K562 (cell line): ENCODE results near the gene SP4. TPM values are rescaled to one million over a fixed set of nuclear protein-coding genes. Genes with fewer than 3 reads are reported as not detected.

Experiments used
- ARHGAP35 ChIP-seq: fragments of 450-650 bp; IDR thresholded peaks from 2 replicates; pipeline ENCODE4 v1.6.1; 2018; ENCODE audit not compliant: partially characterized antibody
- CHCHD3 ChIP-seq: fragments of 250-450 bp; sonication (Bioruptor Pico); IDR thresholded peaks from 2 replicates; pipeline ENCODE4 v2.1.2; 2022; ENCODE audit warnings: mild to moderate bottlenecking
- HOXB6 ChIP-seq: fragments of 250-450 bp; sonication (Bioruptor Pico); IDR thresholded peaks from 2 replicates; pipeline ENCODE4 v1.5.1; 2022; ENCODE audit warnings: mild to moderate bottlenecking, borderline replicate concordance
- JUNB ChIP-seq: fragments of 450-650 bp; formaldehyde crosslinking; conservative IDR thresholded peaks from 2 replicates; pipeline ENCODE4 v1.4.0; 2020; ENCODE audit warnings: mild to moderate bottlenecking
- KDM5B ChIP-seq: fragments of 200-600 bp; sonication (generic); IDR thresholded peaks from 2 replicates; pipeline ENCODE4 v1.6.1; 2012; ENCODE audit warnings: low read depth, mild to moderate bottlenecking, moderate library complexity, low read length, control low read depth, inconsistent platforms; ENCODE audit not compliant: insufficient replicate concordance
- ZBTB40 ChIP-seq, 2 experiments: fragments of 450-650 bp in 1 of 2; sonication (generic) in 1 of 2; formaldehyde crosslinking in 1 of 2; IDR thresholded peaks; 2 replicates each; pipeline versions ENCODE4 v1.7.1 to v1.9.0; 2016 to 2022; ENCODE audit warnings: inconsistent platforms in 1 of 2, mild to moderate bottlenecking in 1 of 2, missing genetic modification reagents in 1 of 2
- polyA plus RNA-seq, 8 experiments: library from polyadenylated mRNA; depleted of rRNA in 4 of 8; stranded (reverse) in 5 of 8; unstranded in 3 of 8; fragments of >200 nt; fragmentation: Nextera tagmentation in 2 of 8; fragmentation: Illumina TruSeq in 1 of 8; extraction: Ambion mirVana in 2 of 8; extraction: Trizol in 1 of 8; gene quantifications; 2 replicates each; pipeline versions ENCODE4 v1.2.1 to v1.2.3, GENCODE V29; 2011 to 2014; ENCODE audit warnings: inconsistent platforms in 1 of 8, missing spikeins in 1 of 8
- total RNA-seq, 7 experiments: library from RNA; depleted of rRNA in 6 of 7; stranded (reverse); fragments of >200 nt in 6 of 7; fragmentation: Illumina TruSeq in 2 of 7; extraction: Trizol in 2 of 7; gene quantifications; 2 replicates each; pipeline versions ENCODE4 v1.2.1 to v1.2.3, GENCODE V29; 2011 to 2021; ENCODE audit warnings: low replicate concordance in 1 of 7
- TF ChIP-seq, protein P1 (sequence below): fragments of 450-650 bp; IDR thresholded peaks from 2 replicates; pipeline ENCODE4 v1.6.1; 2018; ENCODE audit warnings: mild to moderate bottlenecking, low read depth; ENCODE audit not compliant: partially characterized antibody
- TF ChIP-seq, protein P2 (sequence below): IDR thresholded peaks from 2 replicates; pipeline ENCODE4 v1.6.1; 2011; ENCODE audit warnings: borderline replicate concordance, low read depth, mild to moderate bottlenecking, moderate library complexity, low read length; ENCODE audit not compliant: insufficient read depth, poor library complexity, severe bottlenecking
- TF ChIP-seq, protein P3 (sequence below): fragments of 450-650 bp; IDR thresholded peaks from 2 replicates; pipeline ENCODE4 v1.6.1; 2016

SP4 gene
- total and polyA plus RNA-seq, 9 of the 15 experiments (the other 6 are each of a cell fraction or from before 2014, with no cell fraction given) = 2.4 to 9.4 (median 4.5) TPM

DNA sequence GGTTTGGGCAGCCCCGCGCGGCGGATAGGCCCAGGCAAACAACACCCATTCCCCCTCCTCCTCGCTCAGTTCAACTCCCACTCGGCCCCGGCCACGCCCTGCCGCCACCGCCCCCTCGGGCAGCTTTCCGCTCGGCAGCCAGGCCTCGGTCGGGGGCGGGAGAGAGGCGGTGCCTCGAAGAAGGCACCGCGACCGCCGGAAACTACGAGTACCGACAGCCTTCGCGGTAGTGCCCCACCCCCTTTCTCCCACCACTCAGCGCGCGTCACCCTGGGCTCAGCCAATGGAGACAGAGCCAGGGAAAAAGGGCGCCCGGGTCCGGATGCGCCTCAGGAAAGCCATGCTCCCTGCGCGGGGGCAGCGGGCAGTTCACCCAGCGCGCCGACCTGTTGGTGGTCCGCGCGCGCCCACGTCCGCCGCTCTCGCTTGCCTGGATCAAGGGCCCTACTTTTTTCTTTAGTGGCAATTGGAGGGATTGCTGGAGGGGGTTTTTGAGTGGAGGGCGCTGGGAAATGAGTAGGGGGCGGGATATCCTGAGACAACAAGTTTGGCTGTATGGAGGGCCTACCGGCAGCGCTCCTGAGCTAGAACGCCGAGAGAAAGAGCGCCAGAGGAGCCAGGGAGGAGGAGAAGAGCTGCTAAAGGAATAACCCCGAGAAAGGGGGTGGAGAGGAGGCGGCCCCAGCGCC lies 557 bp upstream of the SP4 start (continued):
- TF ChIP-seq, protein P1, sequence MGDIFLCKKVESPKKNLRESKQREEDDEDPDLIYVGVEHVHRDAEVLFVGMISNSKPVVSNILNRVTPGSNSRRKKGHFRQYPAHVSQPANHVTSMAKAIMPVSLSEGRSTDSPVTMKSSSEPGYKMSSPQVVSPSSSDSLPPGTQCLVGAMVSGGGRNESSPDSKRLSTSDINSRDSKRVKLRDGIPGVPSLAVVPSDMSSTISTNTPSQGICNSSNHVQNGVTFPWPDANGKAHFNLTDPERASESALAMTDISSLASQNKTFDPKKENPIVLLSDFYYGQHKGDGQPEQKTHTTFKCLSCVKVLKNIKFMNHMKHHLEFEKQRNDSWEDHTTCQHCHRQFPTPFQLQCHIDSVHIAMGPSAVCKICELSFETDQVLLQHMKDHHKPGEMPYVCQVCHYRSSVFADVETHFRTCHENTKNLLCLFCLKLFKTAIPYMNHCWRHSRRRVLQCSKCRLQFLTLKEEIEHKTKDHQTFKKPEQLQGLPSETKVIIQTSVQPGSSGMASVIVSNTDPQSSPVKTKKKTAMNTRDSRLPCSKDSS = no peak
- TF ChIP-seq ZBTB40 (IDR thresholded peaks at IDR 0.05) = peak; percentile 29; the same call in 1 of the 2 replicates
- TF ChIP-seq ZBTB40 (CRISPR knock-in tag; IDR thresholded peaks at IDR 0.05) = no peak
- peak; percentile 86 for TF ChIP-seq KDM5B
- no peak for TF ChIP-seq CHCHD3 (CRISPR knock-in tag)
- no peak for TF ChIP-seq ARHGAP35
- TF ChIP-seq, protein P2, sequence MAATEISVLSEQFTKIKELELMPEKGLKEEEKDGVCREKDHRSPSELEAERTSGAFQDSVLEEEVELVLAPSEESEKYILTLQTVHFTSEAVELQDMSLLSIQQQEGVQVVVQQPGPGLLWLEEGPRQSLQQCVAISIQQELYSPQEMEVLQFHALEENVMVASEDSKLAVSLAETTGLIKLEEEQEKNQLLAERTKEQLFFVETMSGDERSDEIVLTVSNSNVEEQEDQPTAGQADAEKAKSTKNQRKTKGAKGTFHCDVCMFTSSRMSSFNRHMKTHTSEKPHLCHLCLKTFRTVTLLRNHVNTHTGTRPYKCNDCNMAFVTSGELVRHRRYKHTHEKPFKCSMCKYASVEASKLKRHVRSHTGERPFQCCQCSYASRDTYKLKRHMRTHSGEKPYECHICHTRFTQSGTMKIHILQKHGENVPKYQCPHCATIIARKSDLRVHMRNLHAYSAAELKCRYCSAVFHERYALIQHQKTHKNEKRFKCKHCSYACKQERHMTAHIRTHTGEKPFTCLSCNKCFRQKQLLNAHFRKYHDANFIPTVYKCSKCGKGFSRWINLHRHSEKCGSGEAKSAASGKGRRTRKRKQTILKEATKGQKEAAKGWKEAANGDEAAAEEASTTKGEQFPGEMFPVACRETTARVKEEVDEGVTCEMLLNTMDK = no peak
- TF ChIP-seq, protein P3, sequence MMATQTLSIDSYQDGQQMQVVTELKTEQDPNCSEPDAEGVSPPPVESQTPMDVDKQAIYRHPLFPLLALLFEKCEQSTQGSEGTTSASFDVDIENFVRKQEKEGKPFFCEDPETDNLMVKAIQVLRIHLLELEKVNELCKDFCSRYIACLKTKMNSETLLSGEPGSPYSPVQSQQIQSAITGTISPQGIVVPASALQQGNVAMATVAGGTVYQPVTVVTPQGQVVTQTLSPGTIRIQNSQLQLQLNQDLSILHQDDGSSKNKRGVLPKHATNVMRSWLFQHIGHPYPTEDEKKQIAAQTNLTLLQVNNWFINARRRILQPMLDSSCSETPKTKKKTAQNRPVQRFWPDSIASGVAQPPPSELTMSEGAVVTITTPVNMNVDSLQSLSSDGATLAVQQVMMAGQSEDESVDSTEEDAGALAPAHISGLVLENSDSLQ = peak; percentile 47; the same call in 1 of the 2 replicates
- TF ChIP-seq HOXB6 = no peak
- no peak for TF ChIP-seq JUNB (CRISPR knock-in tag)
